Body of pancreas (tissue), 4 donors: ENCODE measurements around the gene IFNL1.

Experiments used
- POLR2A ChIP-seq, 3 donors: fragments of 450-650 bp; IDR thresholded peaks; one replicate each; pipeline ENCODE4 v1.6.1; 2016; ENCODE audit warnings: antibody characterized with exemption in 3 of 3, mild to moderate bottlenecking in 2 of 3
- TF ChIP-seq, protein P1 (sequence below), 7 experiments: fragments of 450-650 bp in 4 of 7; fragments of 200-600 bp in 3 of 7; sonication (generic) in 3 of 7; IDR thresholded peaks; one replicate each; pipeline ENCODE4 v1.5.1; 2016 to 2019; ENCODE audit warnings: antibody characterized with exemption in 7 of 7

DNA sequence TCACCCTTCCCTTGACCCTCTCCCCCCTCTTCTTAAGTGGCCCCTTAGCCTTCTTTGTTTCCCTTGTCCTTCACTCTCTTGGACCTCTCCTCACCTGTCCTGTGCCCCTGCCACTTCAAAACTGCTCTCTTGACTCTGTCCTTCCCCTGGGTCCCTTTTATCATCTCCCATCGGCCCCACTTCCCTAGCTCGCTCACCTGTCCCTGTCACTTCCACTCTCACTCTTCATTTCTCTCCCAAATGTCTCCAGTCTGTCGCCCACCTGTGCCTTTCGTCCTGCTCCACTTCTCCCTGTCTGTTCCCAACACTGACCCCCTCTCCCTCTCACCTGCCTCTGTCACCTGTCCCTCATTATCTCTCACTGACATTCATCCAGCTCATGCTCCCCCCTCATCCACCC lies 699 bp downstream of the IFNL1 start:
- TF ChIP-seq, protein P1, sequence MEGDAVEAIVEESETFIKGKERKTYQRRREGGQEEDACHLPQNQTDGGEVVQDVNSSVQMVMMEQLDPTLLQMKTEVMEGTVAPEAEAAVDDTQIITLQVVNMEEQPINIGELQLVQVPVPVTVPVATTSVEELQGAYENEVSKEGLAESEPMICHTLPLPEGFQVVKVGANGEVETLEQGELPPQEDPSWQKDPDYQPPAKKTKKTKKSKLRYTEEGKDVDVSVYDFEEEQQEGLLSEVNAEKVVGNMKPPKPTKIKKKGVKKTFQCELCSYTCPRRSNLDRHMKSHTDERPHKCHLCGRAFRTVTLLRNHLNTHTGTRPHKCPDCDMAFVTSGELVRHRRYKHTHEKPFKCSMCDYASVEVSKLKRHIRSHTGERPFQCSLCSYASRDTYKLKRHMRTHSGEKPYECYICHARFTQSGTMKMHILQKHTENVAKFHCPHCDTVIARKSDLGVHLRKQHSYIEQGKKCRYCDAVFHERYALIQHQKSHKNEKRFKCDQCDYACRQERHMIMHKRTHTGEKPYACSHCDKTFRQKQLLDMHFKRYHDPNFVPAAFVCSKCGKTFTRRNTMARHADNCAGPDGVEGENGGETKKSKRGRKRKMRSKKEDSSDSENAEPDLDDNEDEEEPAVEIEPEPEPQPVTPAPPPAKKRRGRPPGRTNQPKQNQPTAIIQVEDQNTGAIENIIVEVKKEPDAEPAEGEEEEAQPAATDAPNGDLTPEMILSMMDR (IDR thresholded peaks at IDR 0.05): no peak
- TF ChIP-seq POLR2A (IDR thresholded peaks at IDR 0.05): no peak
